ENCODE data around the gene STK26. TPM values are rescaled to one million over a fixed set of nuclear protein-coding genes. Genes with fewer than 3 reads are reported as not detected.
"Not testable (repeated sequence)": the region's sequence is repeated elsewhere in the genome, so short reads cannot be mapped to it uniquely, and the experiment has no call there.

The STK26 gene
- total RNA-seq, 1 donor, result 49.7 TPM

- not testable (repeated sequence) for H3K9me3 ChIP-seq (ENCODE audit: low read depth, low read length); H3K4me1 ChIP-seq (ENCODE audit: insufficient read depth, low read length); H3K27me3 ChIP-seq (ENCODE audit: insufficient read depth, low read length); H3K4me3 ChIP-seq (ENCODE audit: low read length)
These were observed 75.6 kb downstream of the STK26 start for GRCh38 chrX:132098704-132099103.

- Histone ChIP-seq H3K9me3 (ENCODE audit: low read depth, low read length) (no peaks in the 10 kb centered on the region), H3K27me3 (ENCODE audit: insufficient read depth, low read length) (no peaks in the 10 kb centered on the region), H3K4me1 (ENCODE audit: insufficient read depth, low read length) (no peaks in the 10 kb centered on the region), H3K4me3 (ENCODE audit: low read length) (no peak overlapping the region)
These were observed 78.1 kb downstream of the STK26 start for GRCh38 chrX:132101206-132101605.

- Histone ChIP-seq H3K4me3 (ENCODE audit: low read length) (no peak overlapping the region), H3K27me3 (ENCODE audit: insufficient read depth, low read length) (no peaks in the 10 kb centered on the region), H3K9me3 (ENCODE audit: low read depth, low read length) (no peaks in the 10 kb centered on the region), H3K4me1 (ENCODE audit: insufficient read depth, low read length) (no peaks in the 10 kb centered on the region)
These were observed 78.7 kb downstream of the STK26 start for GRCh38 chrX:132101799-132102198.

DNA sequence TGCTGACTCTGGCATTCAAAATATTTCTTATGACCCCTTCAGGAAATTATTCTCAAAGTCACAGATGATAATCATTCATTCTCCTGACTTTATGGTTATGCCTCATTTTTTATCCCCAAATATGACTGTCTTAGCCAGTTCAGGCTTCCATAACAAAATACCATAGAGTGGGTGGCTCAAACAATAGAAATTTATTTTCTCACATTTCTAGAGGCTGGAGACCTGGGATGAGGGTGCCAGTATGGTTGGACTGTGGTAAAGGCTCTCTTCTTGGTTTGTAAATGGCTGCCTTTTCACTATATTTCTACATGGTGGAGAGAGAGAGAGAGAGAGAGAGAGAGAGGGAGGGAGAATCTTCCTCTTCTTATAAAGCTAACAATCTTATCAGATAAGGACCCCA, 84.2 kb downstream of the STK26 start:
- H3K27me3 ChIP-seq (ENCODE audit: insufficient read depth, low read length), result no peaks in the 10 kb centered on the region
- H3K4me1 ChIP-seq (ENCODE audit: insufficient read depth, low read length), result no peaks in the 10 kb centered on the region
- no peaks in the 10 kb centered on the region for H3K9me3 ChIP-seq (ENCODE audit: low read depth, low read length)

DNA sequence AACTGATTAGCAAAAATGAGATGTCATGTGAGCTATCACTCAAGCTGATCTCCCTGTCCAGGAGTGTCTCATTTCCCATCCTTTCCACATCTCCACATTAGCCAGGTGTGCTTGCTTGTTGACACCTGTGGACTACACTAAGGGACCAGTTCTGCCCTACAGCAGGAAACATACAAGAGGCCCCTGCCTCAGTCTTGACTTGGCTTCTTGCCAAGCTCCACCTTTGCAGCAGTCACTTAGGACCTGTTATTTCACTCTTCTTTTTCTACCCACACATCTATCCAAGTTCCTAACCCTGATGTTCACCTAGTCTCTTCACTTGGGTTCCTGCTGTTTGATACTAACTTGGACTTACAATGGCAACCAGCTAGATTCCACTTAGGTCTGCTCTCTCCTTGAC, 91.5 kb downstream of the STK26 start:
- Histone ChIP-seq H3K27me3 (ENCODE audit: insufficient read depth, low read length) (no peaks in the 10 kb centered on the region), H3K9me3 (ENCODE audit: low read depth, low read length) (no peaks in the 10 kb centered on the region), H3K4me3 (ENCODE audit: low read length) (no peak overlapping the region), H3K4me1 (ENCODE audit: insufficient read depth, low read length) (no peaks in the 10 kb centered on the region)

More for the DNA sequence above, 84.2 kb downstream of the STK26 start:
- no peak overlapping the region for H3K4me3 ChIP-seq (ENCODE audit: low read length)

DNA sequence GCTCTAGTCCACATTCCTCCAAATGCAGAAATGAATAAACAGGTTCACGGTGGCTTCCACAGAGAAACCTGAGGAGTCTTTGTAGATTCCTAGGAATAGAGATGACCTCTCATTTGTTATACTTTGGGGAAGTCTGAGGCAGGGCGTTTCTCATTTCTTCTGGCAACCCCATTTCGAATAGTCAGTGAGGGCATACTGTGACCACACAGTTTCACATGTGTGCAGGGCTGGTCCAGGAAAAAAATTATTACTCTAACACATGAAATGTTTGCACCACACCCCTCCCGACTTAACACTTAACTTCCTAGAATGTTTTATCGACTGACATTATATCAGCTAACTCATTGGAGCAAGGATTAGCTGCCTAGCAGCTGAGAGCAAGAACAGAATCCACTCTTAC, 92.7 kb downstream of the STK26 start:
- Histone ChIP-seq H3K9me3 (ENCODE audit: low read depth, low read length) (no peaks in the 10 kb centered on the region), H3K4me3 (ENCODE audit: low read length) (no peak overlapping the region), H3K4me1 (ENCODE audit: insufficient read depth, low read length) (no peaks in the 10 kb centered on the region), H3K27me3 (ENCODE audit: insufficient read depth, low read length) (no peaks in the 10 kb centered on the region)

- H3K4me3 ChIP-seq (ENCODE audit: low read length), result no peak overlapping the region
- no peaks in the 10 kb centered on the region for H3K4me1 ChIP-seq (ENCODE audit: insufficient read depth, low read length)
- H3K9me3 ChIP-seq (ENCODE audit: low read depth, low read length), result no peaks in the 10 kb centered on the region
- H3K27me3 ChIP-seq (ENCODE audit: insufficient read depth, low read length), result no peaks in the 10 kb centered on the region
These were observed 95.3 kb downstream of the STK26 start for GRCh38 chrX:132118358-132118757.

DNA sequence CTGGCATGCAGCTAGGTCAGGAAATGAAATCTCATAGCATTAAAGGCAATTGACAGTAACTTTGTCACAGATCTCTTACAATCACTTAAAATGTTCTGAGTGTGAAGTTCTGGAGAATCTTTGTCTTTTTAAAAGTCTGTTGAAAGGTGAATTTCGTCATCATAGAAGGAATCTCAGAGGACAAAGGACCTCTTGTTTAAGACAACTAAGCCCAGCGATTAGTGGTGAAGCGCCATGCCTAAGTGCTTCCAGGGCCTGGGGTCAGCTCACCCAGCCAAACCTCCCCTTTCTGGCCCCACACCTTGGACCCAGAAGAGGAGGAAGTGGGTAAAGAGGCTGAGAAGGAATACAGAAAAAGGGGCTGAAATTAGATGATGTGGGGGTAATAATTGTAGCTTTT, 96.2 kb downstream of the STK26 start:
- no peak overlapping the region for H3K4me3 ChIP-seq (ENCODE audit: low read length)
- no peaks in the 10 kb centered on the region for H3K27me3 ChIP-seq (ENCODE audit: insufficient read depth, low read length)
- no peaks in the 10 kb centered on the region for H3K4me1 ChIP-seq (ENCODE audit: insufficient read depth, low read length)

DNA sequence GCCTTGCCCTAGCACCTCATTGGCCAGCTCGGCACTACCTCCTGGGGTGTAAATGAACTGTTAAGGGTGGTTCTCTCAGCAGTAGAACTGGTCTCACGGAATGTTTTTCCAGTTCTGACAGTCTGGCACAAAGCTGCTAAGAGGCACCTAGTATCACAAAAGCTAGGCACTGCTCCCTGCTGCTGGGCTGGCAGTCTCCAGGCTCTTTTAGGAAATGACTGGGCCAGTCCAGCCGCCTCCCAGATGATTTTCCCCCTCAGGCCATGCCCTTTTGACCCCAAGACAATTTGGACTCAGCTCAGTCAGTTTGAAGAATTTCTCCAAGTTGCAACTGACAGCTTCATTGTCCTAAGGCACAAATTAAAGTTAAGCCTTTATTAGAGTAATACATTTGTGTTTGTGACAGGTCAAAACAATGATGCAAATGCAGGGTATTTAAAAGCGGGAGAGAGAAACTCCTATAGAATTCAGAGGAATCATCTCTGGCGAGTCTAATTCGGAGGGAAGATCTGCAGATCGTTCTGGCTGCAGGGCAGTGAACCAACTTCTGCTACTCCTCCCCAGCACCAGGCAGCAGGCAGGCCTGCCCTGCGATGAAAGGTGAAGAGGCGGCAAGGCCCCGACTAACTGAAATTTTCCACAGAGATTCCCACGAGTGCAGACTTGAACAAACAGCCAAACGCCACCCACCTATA, 96.9 kb downstream of the STK26 start:
- H3K27me3 ChIP-seq (ENCODE audit: insufficient read depth, low read length), result no peaks in the 10 kb centered on the region
- H3K4me3 ChIP-seq (ENCODE audit: low read length), result no peak overlapping the region

More for the DNA sequence above, 96.2 kb downstream of the STK26 start:
- no peaks in the 10 kb centered on the region for H3K9me3 ChIP-seq (ENCODE audit: low read depth, low read length)

GRCh38 chrX:132120913-132121312, 97.8 kb downstream of the STK26 start:
- H3K9me3 ChIP-seq (ENCODE audit: low read depth, low read length), result no peaks in the 10 kb centered on the region
- no peaks in the 10 kb centered on the region for H3K4me1 ChIP-seq (ENCODE audit: insufficient read depth, low read length)
- H3K4me3 ChIP-seq (ENCODE audit: low read length), result no peak overlapping the region
- H3K27me3 ChIP-seq (ENCODE audit: insufficient read depth, low read length), result no peaks in the 10 kb centered on the region

More for the DNA sequence above, 96.9 kb downstream of the STK26 start:
- Histone ChIP-seq H3K9me3 (ENCODE audit: low read depth, low read length) (no peaks in the 10 kb centered on the region), H3K4me1 (ENCODE audit: insufficient read depth, low read length) (no peaks in the 10 kb centered on the region)

Other genes starting within 250 kb of the STK26 start
- 0.10 TPM for gene FRMD7, start 104.7 kb downstream of the STK26 start, total RNA-seq
- gene RAP2C, start 196.1 kb downstream of the STK26 start, total RNA-seq, result 72.9 TPM

All from mononuclear cell (primary cell).